Dedifferentiated amniotic fluid mesenchymal stem cell (primary cell): ENCODE measurements around the gene FUZ.
A peak's percentile ranks its signal among the peaks of the same experiment; 100 is the strongest.

Experiments
- DNase-seq: peaks from one replicate; pipeline ENCODE4 v3.0.0-alpha.2; 2016; ENCODE audit errors: extremely low spot score

FUZ gene

GRCh38 chr19:49812997-49813861 lies at the start of gene FUZ:
Gene FUZ (minus strand): TSS chr19:49813292. CDS start chr19:49813106, 186 bp downstream.
- peak; percentile 98 for DNase-seq

GRCh38 chr19:49862391-49863253 lies 49.5 kb upstream of the FUZ start:
- DNase-seq, result no peak

GRCh38 chr19:49861541-49862378 lies 48.7 kb upstream of the FUZ start:
- DNase-seq, result no peak

GRCh38 chr19:49861107-49861506 lies 48.0 kb upstream of the FUZ start:
- no peak for DNase-seq

- DNase-seq, result no peak
These were observed 47.4 kb upstream of the FUZ start for GRCh38 chr19:49860336-49861102.

GRCh38 chr19:49859682-49860335 lies 46.7 kb upstream of the FUZ start:
- no peak for DNase-seq

GRCh38 chr19:49858088-49858985 lies 45.2 kb upstream of the FUZ start:
- no peak for DNase-seq

- DNase-seq, result no peak
These were observed 44.7 kb upstream of the FUZ start for GRCh38 chr19:49857838-49858087.

- DNase-seq, result no peak
These were observed 44.2 kb upstream of the FUZ start for GRCh38 chr19:49857061-49857837.

- no peak for DNase-seq
These were observed 43.5 kb upstream of the FUZ start for GRCh38 chr19:49856574-49857021.

- no peak for DNase-seq
These were observed 42.8 kb upstream of the FUZ start for GRCh38 chr19:49855676-49856573.

GRCh38 chr19:49855277-49855675 lies 42.2 kb upstream of the FUZ start:
- no peak for DNase-seq

GRCh38 chr19:49854378-49855263 lies 41.5 kb upstream of the FUZ start:
- DNase-seq, result no peak

GRCh38 chr19:49853852-49854377 lies 40.8 kb upstream of the FUZ start:
- no peak for DNase-seq

- no peak for DNase-seq
These were observed 39.6 kb upstream of the FUZ start for GRCh38 chr19:49852631-49853126.
